Astrocyte (in vitro differentiated cells and primary cell): ENCODE data around the gene C1QC.
A peak's percentile ranks its signal among the peaks of the same experiment; 100 is the strongest.

Experiments used
- EZH2 ChIP-seq: IDR thresholded peaks from 2 replicates; pipeline ENCODE4 v1.6.1; 2012; ENCODE audit warnings: mild to moderate bottlenecking, low read length, inconsistent platforms; ENCODE audit not compliant: insufficient read depth
- TF ChIP-seq, protein P1 (sequence below): IDR thresholded peaks from 2 replicates; pipeline ENCODE4 v1.5.1; 2011; ENCODE audit warnings: low read depth, mild to moderate bottlenecking, inconsistent platforms, low read length, moderate library complexity; ENCODE audit not compliant: insufficient read depth

DNA sequence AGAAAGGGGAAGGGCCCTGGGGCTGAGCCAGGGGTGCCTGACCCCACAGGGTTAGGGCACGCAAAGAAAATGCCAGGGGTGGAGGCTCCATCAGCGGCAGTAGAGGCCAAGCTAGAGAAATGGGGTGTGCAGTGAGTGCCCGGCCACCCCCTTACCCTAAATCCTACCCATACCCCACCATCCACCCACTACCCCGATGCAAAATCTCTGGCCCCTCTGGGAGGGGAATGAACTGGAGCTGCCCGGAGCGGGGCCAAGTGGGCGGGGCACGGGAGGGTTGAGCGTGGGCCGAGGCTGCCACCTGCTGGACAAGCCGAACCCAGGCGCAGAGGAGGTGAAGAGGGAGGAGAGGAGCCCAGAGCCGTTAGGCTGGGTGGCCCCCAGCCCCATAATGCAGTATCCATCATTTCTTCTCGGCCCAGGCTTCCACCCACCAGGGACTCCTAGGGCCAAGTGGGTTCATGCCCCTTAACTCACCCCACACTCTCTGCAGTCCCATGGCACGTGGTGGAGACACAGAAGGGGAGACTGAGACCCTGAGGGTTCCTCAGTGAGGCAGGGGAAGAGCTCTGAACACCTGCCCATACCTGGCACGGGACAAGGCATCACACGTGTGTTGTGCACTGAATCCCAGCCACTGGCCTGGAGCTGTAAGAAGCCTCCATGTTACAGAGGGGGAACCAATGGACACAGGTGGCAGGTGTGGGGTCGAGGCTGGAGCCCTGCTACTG is 1.4 kb upstream of the C1QC start:
- TF ChIP-seq, protein P1, sequence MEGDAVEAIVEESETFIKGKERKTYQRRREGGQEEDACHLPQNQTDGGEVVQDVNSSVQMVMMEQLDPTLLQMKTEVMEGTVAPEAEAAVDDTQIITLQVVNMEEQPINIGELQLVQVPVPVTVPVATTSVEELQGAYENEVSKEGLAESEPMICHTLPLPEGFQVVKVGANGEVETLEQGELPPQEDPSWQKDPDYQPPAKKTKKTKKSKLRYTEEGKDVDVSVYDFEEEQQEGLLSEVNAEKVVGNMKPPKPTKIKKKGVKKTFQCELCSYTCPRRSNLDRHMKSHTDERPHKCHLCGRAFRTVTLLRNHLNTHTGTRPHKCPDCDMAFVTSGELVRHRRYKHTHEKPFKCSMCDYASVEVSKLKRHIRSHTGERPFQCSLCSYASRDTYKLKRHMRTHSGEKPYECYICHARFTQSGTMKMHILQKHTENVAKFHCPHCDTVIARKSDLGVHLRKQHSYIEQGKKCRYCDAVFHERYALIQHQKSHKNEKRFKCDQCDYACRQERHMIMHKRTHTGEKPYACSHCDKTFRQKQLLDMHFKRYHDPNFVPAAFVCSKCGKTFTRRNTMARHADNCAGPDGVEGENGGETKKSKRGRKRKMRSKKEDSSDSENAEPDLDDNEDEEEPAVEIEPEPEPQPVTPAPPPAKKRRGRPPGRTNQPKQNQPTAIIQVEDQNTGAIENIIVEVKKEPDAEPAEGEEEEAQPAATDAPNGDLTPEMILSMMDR: peak; percentile 63
- TF ChIP-seq EZH2: no peak
